A549 (cell line): ENCODE data around the gene ZNF384. TPM values are rescaled to one million over a fixed set of nuclear protein-coding genes. Genes with fewer than 3 reads are reported as not detected.

Experiments
- ATAC-seq, 2 experiments: fragments of 200-7000 bp in 1 of 2; fragments of >200 bp in 1 of 2; cut with Nextera tagmentation in 1 of 2; cut with Tn5 transposase in 1 of 2; 3 replicates each; pipeline versions ENCODE4 v1.8.0 to v1.9.1; 2018 to 2020; ENCODE audit warnings: mild to moderate bottlenecking in 1 of 2, moderate library complexity in 1 of 2
- CTCF ChIA-PET: fragments of 300-600 bp; sonication (Branson Sonifier 250); formaldehyde crosslinking; extraction: SDS; loops from one replicate; lab custom pipeline; 2021; ENCODE audit warnings: antibody characterized with exemption, inconsistent platforms; lab: Yijun Ruan, JAX
- POLR2A ChIA-PET: fragments of 350-600 bp; formaldehyde crosslinking; extraction: SDS; loops from one replicate; lab custom pipeline; 2021; ENCODE audit warnings: antibody characterized with exemption, inconsistent platforms; lab: Yijun Ruan, JAX
- DNase-seq, 2 experiments: peaks; one replicate each; pipeline versions ENCODE4 v3.0.0 to v3.0.0-alpha.2; 2011 to 2016; ENCODE audit warnings: low read depth in 1 of 2, low spot score in 1 of 2
- FAIRE-seq: peaks from 2 replicates; lab custom pipeline; 2011; peaks lifted over from hg19 to GRCh38; lab: Jason Lieb, UNC
- H3K27ac ChIP-seq, 2 experiments: fragments of >200 bp; sonication (Bioruptor Twin); formaldehyde crosslinking; 3 replicates each; pipeline ENCODE4 v1.5.1; 2016 to 2017
- H3K4me1 ChIP-seq: fragments of >200 bp; sonication (Bioruptor Twin); formaldehyde crosslinking; 3 replicates; pipeline ENCODE4 v1.6.1; 2016
- H3K4me2 ChIP-seq: fragments of >200 bp; sonication (Bioruptor Twin); formaldehyde crosslinking; 3 replicates; pipeline ENCODE4 v1.6.1; 2016
- H3K4me3 ChIP-seq: fragments of >200 bp; sonication (Bioruptor Twin); formaldehyde crosslinking; 3 replicates; pipeline ENCODE4 v1.5.1; 2016
- H3K9me3 ChIP-seq: fragments of >200 bp; sonication (Bioruptor Twin); formaldehyde crosslinking; 3 replicates; pipeline ENCODE4 v1.6.1; 2016
- CBX2 ChIP-seq: fragments of 200-600 bp; sonication (generic); IDR thresholded peaks from 2 replicates; pipeline ENCODE4 v1.6.1; 2016; ENCODE audit warnings: low read depth, mild to moderate bottlenecking, borderline replicate concordance
- CEBPB ChIP-seq, 2 experiments: fragments of >200 bp in 1 of 2; sonication (Bioruptor Twin) in 1 of 2; formaldehyde crosslinking in 1 of 2; IDR thresholded peaks; 2 replicates each; pipeline ENCODE4 v1.6.1; 2012 to 2016
- CHD2 ChIP-seq: fragments of 150-350 bp; IDR thresholded peaks from 2 replicates; pipeline ENCODE4 v1.6.1; 2014; ENCODE audit warnings: low read length; ENCODE audit not compliant: partially characterized antibody
- CHD4 ChIP-seq: fragments of 200-600 bp; sonication (generic); IDR thresholded peaks from 2 replicates; pipeline ENCODE4 v1.6.1; 2016; ENCODE audit warnings: antibody characterized with exemption, mild to moderate bottlenecking, borderline replicate concordance
- ESRRA ChIP-seq: fragments of 150-350 bp; IDR thresholded peaks from 2 replicates; pipeline ENCODE4 v1.6.1; 2014; ENCODE audit warnings: mild to moderate bottlenecking, low read length, borderline replicate concordance
- FOSB ChIP-seq: fragments of 250-450 bp; sonication (Bioruptor Pico); IDR thresholded peaks from 2 replicates; pipeline ENCODE4 v1.5.0; 2020; ENCODE audit warnings: mild to moderate bottlenecking, moderate library complexity
- FOXS1 ChIP-seq: fragments of 250-450 bp; sonication (Bioruptor Pico); IDR thresholded peaks from 2 replicates; pipeline ENCODE4 v1.5.0; 2020; ENCODE audit warnings: mild to moderate bottlenecking, moderate library complexity
- GATA3 ChIP-seq: IDR thresholded peaks from 2 replicates; pipeline ENCODE4 v1.6.1; 2012; ENCODE audit warnings: borderline replicate concordance
- KDM1A ChIP-seq: fragments of 200-600 bp; sonication (generic); IDR thresholded peaks from 2 replicates; pipeline ENCODE4 v1.6.1; 2016; ENCODE audit warnings: low read depth, mild to moderate bottlenecking
- KDM5A ChIP-seq: fragments of 200-600 bp; sonication (generic); IDR thresholded peaks from 2 replicates; pipeline ENCODE4 v1.6.1; 2016; ENCODE audit warnings: antibody characterized with exemption, mild to moderate bottlenecking
- MAZ ChIP-seq: fragments of 150-350 bp; IDR thresholded peaks from 2 replicates; pipeline ENCODE4 v1.6.1; 2014; ENCODE audit warnings: antibody characterized with exemption, low read depth, low read length, borderline replicate concordance
- NFE2L2 ChIP-seq: fragments of 150-350 bp; conservative IDR thresholded peaks from 2 replicates; pipeline ENCODE4 v1.6.1; 2014; ENCODE audit warnings: low read length
- RAD21 ChIP-seq, 2 experiments: fragments of >200 bp in 1 of 2; sonication (Bioruptor Twin) in 1 of 2; formaldehyde crosslinking in 1 of 2; IDR thresholded peaks in 1 of 2; conservative IDR thresholded peaks in 1 of 2; 2 replicates in 1 of 2; 3 replicates in 1 of 2; pipeline ENCODE4 v1.6.1; 2012 to 2018; ENCODE audit warnings: inconsistent platforms in 1 of 2
- RCOR1 ChIP-seq: fragments of 150-350 bp; IDR thresholded peaks from 2 replicates; pipeline ENCODE4 v1.6.1; 2014; ENCODE audit warnings: antibody characterized with exemption, low read length, low read depth
- REST ChIP-seq: fragments of 200-600 bp; sonication (generic); IDR thresholded peaks from 2 replicates; pipeline ENCODE4 v1.6.1; 2016; ENCODE audit warnings: antibody characterized with exemption, mild to moderate bottlenecking, moderate library complexity
- SMC3 ChIP-seq: fragments of >200 bp; sonication (Bioruptor Twin); formaldehyde crosslinking; IDR thresholded peaks from 3 replicates; pipeline ENCODE4 v1.6.1; 2018; ENCODE audit warnings: inconsistent platforms
- TP53 ChIP-seq: fragments of 250-450 bp; sonication (Bioruptor Pico); IDR thresholded peaks from 2 replicates; pipeline ENCODE4 v1.5.0; 2021; ENCODE audit warnings: mild to moderate bottlenecking, moderate library complexity
- ZSCAN20 ChIP-seq: fragments of 250-450 bp; sonication (Bioruptor Pico); IDR thresholded peaks from 2 replicates; pipeline ENCODE4 v1.8.0; 2022; ENCODE audit warnings: mild to moderate bottlenecking, moderate library complexity
- WGBS: methylation state at CpG from one replicate; pipeline ENCODE4 v1.1.6; 2017; ENCODE audit errors: missing lambda C conversion rate; 5-methylcytosine and 5-hydroxymethylcytosine counted together
- polyA plus RNA-seq, 4 experiments: library from polyadenylated mRNA; depleted of rRNA in 3 of 4; stranded (reverse); fragments of >200 nt; fragmentation: RNase III in 1 of 4; extraction: RNeasy Plus Mini Kit Qiagen cat#74134 plus additional on column Dnase treatment in 1 of 4; gene quantifications; 2 replicates in 3 of 4; 3 replicates in 1 of 4; pipeline ENCODE4 v1.2.3, GENCODE V29; 2011 to 2017
- TF ChIP-seq, protein P1 (sequence below): fragments of 250-450 bp; sonication (Bioruptor Pico); IDR thresholded peaks from 2 replicates; pipeline ENCODE4 v1.5.0; 2021; ENCODE audit warnings: mild to moderate bottlenecking, moderate library complexity, borderline replicate concordance

ZNF384 gene
- polyA plus RNA-seq, 2 of the 4 experiments (the other 2 are of a cell fraction) = 59.6 to 79.8 TPM

DNA sequence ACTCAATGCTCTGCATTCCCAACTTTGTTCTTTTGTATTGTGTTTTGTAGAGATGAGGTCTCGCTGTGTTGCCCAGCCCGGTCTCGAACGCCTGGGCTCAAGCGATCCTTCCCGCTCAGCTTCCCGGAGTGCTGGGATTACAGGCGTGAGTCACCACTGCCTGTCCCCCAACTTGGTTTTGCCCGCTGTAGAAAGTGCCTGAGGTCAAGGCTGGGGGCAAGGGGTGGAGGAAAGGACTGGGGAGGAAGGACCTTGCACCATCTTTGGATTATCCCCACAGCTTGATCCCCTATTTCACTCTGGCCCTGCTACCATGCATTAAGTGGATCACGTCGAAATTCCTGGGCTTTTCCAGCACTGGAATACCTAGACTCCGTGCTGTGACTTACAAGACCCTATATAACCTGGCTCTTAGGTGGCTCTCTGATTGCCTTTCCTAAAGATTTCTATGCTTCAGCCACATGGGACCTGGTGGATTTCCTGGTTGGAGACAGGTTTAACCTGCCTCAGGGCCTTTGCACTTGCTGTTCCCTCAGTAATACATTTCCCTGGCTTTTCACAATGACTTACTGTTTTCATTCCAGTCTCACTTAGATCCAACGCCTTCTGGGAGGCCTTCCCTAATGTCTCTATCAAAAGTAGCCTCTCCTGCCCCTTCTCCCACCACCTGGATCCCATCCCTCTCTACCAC is 12.0 kb upstream of the ZNF384 start:
- DNase-seq (no peak), ATAC-seq (no peak), FAIRE-seq (no peak)
- H3K4me1 ChIP-seq = peaks cover 14% of the 10 kb centered on the region; the same call in 1 of the 3 replicates
- peak overlapping the region; percentile 99 for H3K4me2 ChIP-seq
- 66% methylated on average over 13 of the region's 13 CpGs for WGBS
- peak overlapping the region; percentile 68 for H3K4me3 ChIP-seq
- TF ChIP-seq RCOR1 (no peak), KDM1A (peak; percentile 74; the same call in 1 of the 2 replicates), REST (no peak)
- peak overlapping the region in 1 of 2 experiments; percentile 76; a peak in 3 of 6 replicates for H3K27ac ChIP-seq
- no peaks in the 10 kb centered on the region for H3K9me3 ChIP-seq
- POLR2A ChIA-PET = no interaction called here
- CTCF ChIA-PET = interaction anchor here (0.6 kb wide), 1 partner anchor 18 kb away, joined by 3 read pairs; no protein-coding TSS in a partner anchor

- no peak for FAIRE-seq
- POLR2A ChIA-PET = no interaction called here
- Histone ChIP-seq H3K4me3 (peak within 1 kb of the TSS; percentile 68), H3K4me2 (peak within 1 kb of the TSS; percentile 99), H3K4me1 (peaks cover 14% of the 10 kb centered on the region; the same call in 1 of the 3 replicates)
- TF ChIP-seq ESRRA (no peak), FOSB (CRISPR knock-in tag) (no peak), CHD2 (no peak), CHD4 (no peak), TP53 (CRISPR knock-in tag) (no peak), NFE2L2 (no peak), FOXS1 (CRISPR knock-in tag) (no peak), CBX2 (no peak), MAZ (no peak)
- TF ChIP-seq, all 56 proteins: peak for 0
- ATAC-seq (peak; percentile 36 to 52), DNase-seq (peak in 1 of 2 experiments; percentile 30)
- 23% methylated on average over 7 of the region's 43 CpGs for WGBS
- Histone ChIP-seq H3K27ac (peak within 1 kb of the TSS; percentile 70 to 76), H3K9me3 (no peaks in the 10 kb centered on the region)
- CTCF ChIA-PET = interaction anchor here (0.6 to 2.5 kb wide), 4 partner anchors 8 to 52 kb away, joined by 3 to 12 read pairs (median 3); partner anchors contain the start of genes COPS7A and MLF2
Measured at GRCh38 chr12:6700646-6701051, 11.5 kb upstream of the ZNF384 start, which contains the start of gene PIANP. Gene PIANP, minus strand, starts transcription at chr12:6700815. Its CDS starts 2,754 bp downstream, at chr12:6698061.

DNA sequence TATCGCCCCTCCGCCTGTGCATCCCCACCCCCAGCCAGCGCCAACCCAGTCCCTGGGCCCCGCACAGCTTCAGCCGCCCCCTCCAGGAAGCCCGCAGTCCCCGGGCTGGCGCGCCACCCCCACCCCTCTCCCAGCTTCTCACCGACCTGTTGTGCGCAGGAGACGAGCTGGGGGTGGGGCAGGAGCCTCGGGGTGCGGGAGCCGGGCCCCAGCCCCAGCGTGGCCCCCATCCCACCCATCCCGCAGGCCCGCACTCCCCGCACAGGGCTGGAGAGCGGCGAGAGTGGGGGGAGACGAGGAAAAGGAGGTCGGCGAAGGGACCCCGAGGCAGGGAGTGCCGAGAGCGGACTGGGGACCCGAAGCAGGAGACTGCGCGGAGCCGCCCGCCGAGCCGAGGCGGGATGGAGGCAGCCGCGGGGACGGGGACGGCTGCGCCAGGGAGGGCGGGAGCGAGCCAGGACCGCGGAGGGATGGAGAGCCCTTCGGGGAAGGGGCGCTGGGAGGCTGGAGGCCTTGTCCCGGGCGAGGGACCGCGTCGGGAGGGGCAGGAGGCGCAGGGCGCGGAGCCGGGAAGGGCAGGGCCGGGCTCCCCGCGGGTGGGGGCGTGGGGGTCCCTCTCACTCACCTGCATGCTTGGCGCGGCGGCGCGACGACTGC is 10.9 kb upstream of the ZNF384 start:
- POLR2A ChIA-PET = interaction anchor here (0.8 kb wide), 1 partner anchor 24 kb away, joined by 7 read pairs; the partner anchor contains the start of gene COPS7A
- Histone ChIP-seq H3K9me3 (no peaks in the 10 kb centered on the region), H3K4me1 (peaks cover 14% of the 10 kb centered on the region; the same call in 1 of the 3 replicates), H3K27ac (peak overlapping the region; percentile 70 to 76), H3K4me2 (peak overlapping the region; percentile 99), H3K4me3 (peak overlapping the region; percentile 68)
- TF ChIP-seq GATA3 (no peak), KDM5A (no peak), CEBPB (IDR thresholded peaks at IDR 0.05) (no peak), RAD21 (conservative IDR thresholded peaks at IDR 0.05 in 1 of 2, IDR thresholded peaks at IDR 0.05 in 1 of 2) (no peak), ZSCAN20 (CRISPR knock-in tag) (no peak), SMC3 (no peak)
- TF ChIP-seq, protein P1, sequence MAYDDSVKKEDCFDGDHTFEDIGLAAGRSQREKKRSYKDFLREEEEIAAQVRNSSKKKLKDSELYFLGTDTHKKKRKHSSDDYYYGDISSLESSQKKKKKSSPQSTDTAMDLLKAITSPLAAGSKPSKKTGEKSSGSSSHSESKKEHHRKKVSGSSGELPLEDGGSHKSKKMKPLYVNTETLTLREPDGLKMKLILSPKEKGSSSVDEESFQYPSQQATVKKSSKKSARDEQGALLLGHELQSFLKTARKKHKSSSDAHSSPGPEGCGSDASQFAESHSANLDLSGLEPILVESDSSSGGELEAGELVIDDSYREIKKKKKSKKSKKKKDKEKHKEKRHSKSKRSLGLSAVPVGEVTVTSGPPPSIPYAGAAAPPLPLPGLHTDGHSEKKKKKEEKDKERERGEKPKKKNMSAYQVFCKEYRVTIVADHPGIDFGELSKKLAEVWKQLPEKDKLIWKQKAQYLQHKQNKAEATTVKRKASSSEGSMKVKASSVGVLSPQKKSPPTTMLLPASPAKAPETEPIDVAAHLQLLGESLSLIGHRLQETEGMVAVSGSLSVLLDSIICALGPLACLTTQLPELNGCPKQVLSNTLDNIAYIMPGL (CRISPR knock-in tag) = no peak
- no peak for DNase-seq
- 5% methylated on average over 23 of the region's 65 CpGs for WGBS
- FAIRE-seq = no peak
- CTCF ChIA-PET = interaction anchor here (0.8 to 2.7 kb wide), 5 partner anchors 9 to 125 kb away, joined by 3 to 14 read pairs (median 10); partner anchors contain the start of genes COPS7A and MLF2
- peak in 1 of 2 experiments; percentile 38; a peak in 3 of 6 replicates for ATAC-seq
